ENCODE results near the gene RSL1D1. TPM values are rescaled to one million over a fixed set of nuclear protein-coding genes. Genes with fewer than 3 reads are reported as not detected.
A peak's percentile ranks its signal among the peaks of the same experiment; 100 is the strongest.

RSL1D1 gene
- total and polyA plus RNA-seq, 9 of the 15 experiments (the other 6 are each of a cell fraction or from before 2014, with no cell fraction given) = 259 to 753 (median 373) TPM

- TF ChIP-seq, protein P1, sequence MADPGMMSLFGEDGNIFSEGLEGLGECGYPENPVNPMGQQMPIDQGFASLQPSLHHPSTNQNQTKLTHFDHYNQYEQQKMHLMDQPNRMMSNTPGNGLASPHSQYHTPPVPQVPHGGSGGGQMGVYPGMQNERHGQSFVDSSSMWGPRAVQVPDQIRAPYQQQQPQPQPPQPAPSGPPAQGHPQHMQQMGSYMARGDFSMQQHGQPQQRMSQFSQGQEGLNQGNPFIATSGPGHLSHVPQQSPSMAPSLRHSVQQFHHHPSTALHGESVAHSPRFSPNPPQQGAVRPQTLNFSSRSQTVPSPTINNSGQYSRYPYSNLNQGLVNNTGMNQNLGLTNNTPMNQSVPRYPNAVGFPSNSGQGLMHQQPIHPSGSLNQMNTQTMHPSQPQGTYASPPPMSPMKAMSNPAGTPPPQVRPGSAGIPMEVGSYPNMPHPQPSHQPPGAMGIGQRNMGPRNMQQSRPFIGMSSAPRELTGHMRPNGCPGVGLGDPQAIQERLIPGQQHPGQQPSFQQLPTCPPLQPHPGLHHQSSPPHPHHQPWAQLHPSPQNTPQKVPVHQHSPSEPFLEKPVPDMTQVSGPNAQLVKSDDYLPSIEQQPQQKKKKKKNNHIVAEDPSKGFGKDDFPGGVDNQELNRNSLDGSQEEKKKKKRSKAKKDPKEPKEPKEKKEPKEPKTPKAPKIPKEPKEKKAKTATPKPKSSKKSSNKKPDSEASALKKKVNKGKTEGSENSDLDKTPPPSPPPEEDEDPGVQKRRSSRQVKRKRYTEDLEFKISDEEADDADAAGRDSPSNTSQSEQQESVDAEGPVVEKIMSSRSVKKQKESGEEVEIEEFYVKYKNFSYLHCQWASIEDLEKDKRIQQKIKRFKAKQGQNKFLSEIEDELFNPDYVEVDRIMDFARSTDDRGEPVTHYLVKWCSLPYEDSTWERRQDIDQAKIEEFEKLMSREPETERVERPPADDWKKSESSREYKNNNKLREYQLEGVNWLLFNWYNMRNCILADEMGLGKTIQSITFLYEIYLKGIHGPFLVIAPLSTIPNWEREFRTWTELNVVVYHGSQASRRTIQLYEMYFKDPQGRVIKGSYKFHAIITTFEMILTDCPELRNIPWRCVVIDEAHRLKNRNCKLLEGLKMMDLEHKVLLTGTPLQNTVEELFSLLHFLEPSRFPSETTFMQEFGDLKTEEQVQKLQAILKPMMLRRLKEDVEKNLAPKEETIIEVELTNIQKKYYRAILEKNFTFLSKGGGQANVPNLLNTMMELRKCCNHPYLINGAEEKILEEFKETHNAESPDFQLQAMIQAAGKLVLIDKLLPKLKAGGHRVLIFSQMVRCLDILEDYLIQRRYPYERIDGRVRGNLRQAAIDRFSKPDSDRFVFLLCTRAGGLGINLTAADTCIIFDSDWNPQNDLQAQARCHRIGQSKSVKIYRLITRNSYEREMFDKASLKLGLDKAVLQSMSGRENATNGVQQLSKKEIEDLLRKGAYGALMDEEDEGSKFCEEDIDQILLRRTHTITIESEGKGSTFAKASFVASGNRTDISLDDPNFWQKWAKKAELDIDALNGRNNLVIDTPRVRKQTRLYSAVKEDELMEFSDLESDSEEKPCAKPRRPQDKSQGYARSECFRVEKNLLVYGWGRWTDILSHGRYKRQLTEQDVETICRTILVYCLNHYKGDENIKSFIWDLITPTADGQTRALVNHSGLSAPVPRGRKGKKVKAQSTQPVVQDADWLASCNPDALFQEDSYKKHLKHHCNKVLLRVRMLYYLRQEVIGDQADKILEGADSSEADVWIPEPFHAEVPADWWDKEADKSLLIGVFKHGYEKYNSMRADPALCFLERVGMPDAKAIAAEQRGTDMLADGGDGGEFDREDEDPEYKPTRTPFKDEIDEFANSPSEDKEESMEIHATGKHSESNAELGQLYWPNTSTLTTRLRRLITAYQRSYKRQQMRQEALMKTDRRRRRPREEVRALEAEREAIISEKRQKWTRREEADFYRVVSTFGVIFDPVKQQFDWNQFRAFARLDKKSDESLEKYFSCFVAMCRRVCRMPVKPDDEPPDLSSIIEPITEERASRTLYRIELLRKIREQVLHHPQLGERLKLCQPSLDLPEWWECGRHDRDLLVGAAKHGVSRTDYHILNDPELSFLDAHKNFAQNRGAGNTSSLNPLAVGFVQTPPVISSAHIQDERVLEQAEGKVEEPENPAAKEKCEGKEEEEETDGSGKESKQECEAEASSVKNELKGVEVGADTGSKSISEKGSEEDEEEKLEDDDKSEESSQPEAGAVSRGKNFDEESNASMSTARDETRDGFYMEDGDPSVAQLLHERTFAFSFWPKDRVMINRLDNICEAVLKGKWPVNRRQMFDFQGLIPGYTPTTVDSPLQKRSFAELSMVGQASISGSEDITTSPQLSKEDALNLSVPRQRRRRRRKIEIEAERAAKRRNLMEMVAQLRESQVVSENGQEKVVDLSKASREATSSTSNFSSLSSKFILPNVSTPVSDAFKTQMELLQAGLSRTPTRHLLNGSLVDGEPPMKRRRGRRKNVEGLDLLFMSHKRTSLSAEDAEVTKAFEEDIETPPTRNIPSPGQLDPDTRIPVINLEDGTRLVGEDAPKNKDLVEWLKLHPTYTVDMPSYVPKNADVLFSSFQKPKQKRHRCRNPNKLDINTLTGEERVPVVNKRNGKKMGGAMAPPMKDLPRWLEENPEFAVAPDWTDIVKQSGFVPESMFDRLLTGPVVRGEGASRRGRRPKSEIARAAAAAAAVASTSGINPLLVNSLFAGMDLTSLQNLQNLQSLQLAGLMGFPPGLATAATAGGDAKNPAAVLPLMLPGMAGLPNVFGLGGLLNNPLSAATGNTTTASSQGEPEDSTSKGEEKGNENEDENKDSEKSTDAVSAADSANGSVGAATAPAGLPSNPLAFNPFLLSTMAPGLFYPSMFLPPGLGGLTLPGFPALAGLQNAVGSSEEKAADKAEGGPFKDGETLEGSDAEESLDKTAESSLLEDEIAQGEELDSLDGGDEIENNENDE (IDR thresholded peaks at IDR 0.05; ENCODE audit: low read depth, low read length) = no peak
- TF ChIP-seq NFRKB (IDR thresholded peaks at IDR 0.05; ENCODE audit: low read depth) = no peak; the same call in none of the 2 replicates
- TF ChIP-seq POLR3A (IDR thresholded peaks at IDR 0.05; ENCODE audit: borderline replicate concordance, extremely low read depth, insufficient read depth, insufficient read length) = no peak
- no peak for TF ChIP-seq SRSF1 (IDR thresholded peaks at IDR 0.05; ENCODE audit: low read depth, low read length)
- TF ChIP-seq CGGBP1 (CRISPR knock-in tag; IDR thresholded peaks at IDR 0.05) = peak; percentile 24; the same call in 1 of the 2 replicates
- TF ChIP-seq CCNT2 (IDR thresholded peaks at IDR 0.05; ENCODE audit: borderline replicate concordance, extremely low read depth, insufficient read length, low read depth, low read length) = peak; percentile 22
- TF ChIP-seq ZNF134 (CRISPR knock-in tag; conservative IDR thresholded peaks at IDR 0.05) = no peak
- peak; percentile 43; the same call in 1 of the 2 replicates for TF ChIP-seq NCOA1 (IDR thresholded peaks at IDR 0.05; ENCODE audit: low read depth)
- no peak for TF ChIP-seq ZBTB26 (CRISPR knock-in tag; IDR thresholded peaks at IDR 0.05)
- TF ChIP-seq FOXK1 (CRISPR knock-in tag; IDR thresholded peaks at IDR 0.05; ENCODE audit: borderline replicate concordance) = 0 out of 2 replicates have a peak, but pooled peaks have one; percentile 57
- no peak for TF ChIP-seq ZNF3 (CRISPR knock-in tag; IDR thresholded peaks at IDR 0.05)
- TF ChIP-seq MCM3 (IDR thresholded peaks at IDR 0.05) = no peak
- no peak for TF ChIP-seq SMC3 (conservative IDR thresholded peaks at IDR 0.05; ENCODE audit: insufficient read depth, low read depth, low read length)
- no peak for TF ChIP-seq RBM14 (IDR thresholded peaks at IDR 0.05; ENCODE audit: borderline replicate concordance, insufficient read depth, low read depth, low read length)
- TF ChIP-seq RBFOX2 (IDR thresholded peaks at IDR 0.05; ENCODE audit: low read depth, low read length) = peak; percentile 94
These were observed 54.0 kb downstream of the RSL1D1 start, which contains the start of gene ZC3H7A (continued) for GRCh38 chr16:11797166-11797956.

Measured in K562 (cell line).